HepG2 (cell line): ENCODE data around the gene TFAP2E. TPM values are rescaled to one million over a fixed set of nuclear protein-coding genes. Genes with fewer than 3 reads are reported as not detected.

Experiments
- GABPA ChIP-seq, 2 experiments: IDR thresholded peaks; 2 replicates each; pipeline ENCODE4 v1.6.1; 2011 to 2016; ENCODE audit warnings: low read depth in 2 of 2, low read length in 1 of 2, missing biosample characterization in 1 of 2, missing genetic modification characterization in 1 of 2
- GATAD1 ChIP-seq: IDR thresholded peaks from 2 replicates; pipeline ENCODE4 v1.6.1; 2016; ENCODE audit warnings: missing genetic modification reagents, missing compliant biosample characterization
- HMG20A ChIP-seq: IDR thresholded peaks from 2 replicates; pipeline ENCODE4 v1.6.1; 2016; ENCODE audit warnings: borderline replicate concordance
- HMGXB4 ChIP-seq, 2 experiments: sonication (generic) in 1 of 2; formaldehyde crosslinking in 1 of 2; IDR thresholded peaks; 2 replicates each; pipeline versions ENCODE4 v1.4.0 to v1.6.1; 2018 to 2020; ENCODE audit warnings: missing genetic modification reagents in 2 of 2, borderline replicate concordance in 1 of 2, low read depth in 1 of 2, mild to moderate bottlenecking in 1 of 2, missing biosample characterization in 1 of 2
- HNF1B ChIP-seq: sonication (generic); formaldehyde crosslinking; IDR thresholded peaks from 2 replicates; pipeline ENCODE4 v1.5.1; 2020; ENCODE audit warnings: mild to moderate bottlenecking, moderate library complexity, missing genetic modification reagents
- JUNB ChIP-seq: sonication (generic); formaldehyde crosslinking; IDR thresholded peaks from 2 replicates; pipeline ENCODE4 v1.8.0; 2022; ENCODE audit warnings: missing genetic modification reagents, mild to moderate bottlenecking, borderline replicate concordance
- POGK ChIP-seq: sonication (generic); formaldehyde crosslinking; conservative IDR thresholded peaks from 2 replicates; pipeline ENCODE4 v1.8.0; 2022; ENCODE audit warnings: mild to moderate bottlenecking, moderate library complexity, missing genetic modification reagents
- SOX6 ChIP-seq, 2 experiments: fragments of 450-650 bp in 1 of 2; sonication (generic) in 1 of 2; formaldehyde crosslinking in 1 of 2; IDR thresholded peaks; 2 replicates each; pipeline versions ENCODE4 v1.4.0 to v1.6.1; 2017 to 2020; ENCODE audit warnings: antibody characterized with exemption in 1 of 2, mild to moderate bottlenecking in 1 of 2, missing genetic modification reagents in 1 of 2
- TEAD3 ChIP-seq: optimal IDR thresholded peaks from 2 replicates; pipeline ENCODE3; 2016; ENCODE audit warnings: borderline replicate concordance
- TIGD3 ChIP-seq: sonication (generic); formaldehyde crosslinking; IDR thresholded peaks from 2 replicates; pipeline ENCODE4 v1.5.1; 2020; ENCODE audit warnings: mild to moderate bottlenecking, missing genetic modification reagents, borderline replicate concordance
- ZNF205 ChIP-seq: IDR thresholded peaks from 2 replicates; pipeline ENCODE4 v1.6.1; 2018; ENCODE audit warnings: missing biosample characterization, missing genetic modification reagents
- ZNF296 ChIP-seq: sonication (generic); formaldehyde crosslinking; conservative IDR thresholded peaks from 2 replicates; pipeline ENCODE4 v1.5.0; 2020; ENCODE audit warnings: mild to moderate bottlenecking, missing genetic modification reagents
- ZNF619 ChIP-seq: sonication (generic); formaldehyde crosslinking; IDR thresholded peaks from 2 replicates; pipeline ENCODE4 v1.4.0; 2020; ENCODE audit warnings: mild to moderate bottlenecking, missing genetic modification reagents
- ZNF747 ChIP-seq: sonication (generic); formaldehyde crosslinking; IDR thresholded peaks from 2 replicates; pipeline ENCODE4 v1.8.1; 2023; ENCODE audit warnings: missing genetic modification reagents, mild to moderate bottlenecking, borderline replicate concordance
- ZNF879 ChIP-seq: sonication (generic); formaldehyde crosslinking; IDR thresholded peaks from 2 replicates; pipeline ENCODE4 v1.8.1; 2023; ENCODE audit warnings: missing genetic modification reagents
- polyA plus RNA-seq, 8 experiments: library from polyadenylated mRNA; depleted of rRNA in 3 of 8; stranded (reverse) in 7 of 8; unstranded in 1 of 8; fragments of >200 nt; fragmentation: Illumina TruSeq in 4 of 8; extraction: Trizol in 4 of 8; gene quantifications; 2 replicates each; pipeline versions ENCODE4 v1.2.1 to v1.2.3, GENCODE V29; 2011 to 2016; ENCODE audit warnings: low read depth in 4 of 8, missing spikeins in 1 of 8, mixed read lengths in 1 of 8; ENCODE audit not compliant: insufficient read depth in 1 of 8
- total RNA-seq, 5 experiments: library from RNA; depleted of rRNA; stranded (reverse); fragments of >200 nt; fragmentation: Illumina TruSeq; extraction: Trizol; gene quantifications; 2 replicates each; pipeline ENCODE4 v1.2.3, GENCODE V29; 2016; ENCODE audit warnings: low read depth in 1 of 5
- TF ChIP-seq, protein P1 (sequence below): IDR thresholded peaks from 2 replicates; pipeline ENCODE4 v1.6.1; 2012; ENCODE audit warnings: low read depth, low read length, improper control_type of control experiment
- TF ChIP-seq, protein P2 (sequence below): IDR thresholded peaks from 2 replicates; pipeline ENCODE4 v1.6.1; 2016; ENCODE audit warnings: low read depth, borderline replicate concordance
- TF ChIP-seq, protein P3 (sequence below): sonication (generic); formaldehyde crosslinking; IDR thresholded peaks from 2 replicates; pipeline ENCODE4 v1.4.0; 2020; ENCODE audit warnings: missing genetic modification reagents

Gene TFAP2E
- total and polyA plus RNA-seq, 2 of the 13 experiments (the other 11 are each of a cell fraction or from before 2014, with no cell fraction given), result 0.31 to 0.41 TPM

DNA sequence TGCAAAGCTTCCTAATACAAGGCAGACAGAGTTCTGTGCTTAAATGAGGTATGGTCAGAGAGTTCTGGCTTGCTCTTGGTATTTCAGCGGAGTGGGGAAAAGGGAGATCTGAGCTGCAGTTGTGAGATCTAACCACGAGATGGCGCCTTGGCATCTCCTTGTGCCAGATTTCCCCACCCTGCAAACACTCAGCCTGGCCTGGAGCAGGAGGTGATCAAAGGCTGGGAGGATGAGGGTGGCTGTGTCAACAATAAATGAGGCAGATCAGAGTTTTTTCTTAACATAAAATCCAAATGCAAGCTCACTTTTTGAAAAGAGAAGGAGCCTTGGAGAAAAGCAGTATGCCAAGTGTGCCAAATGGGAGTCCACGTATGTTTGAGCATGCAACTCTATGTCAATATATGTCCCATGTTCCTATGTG is 4.1 kb upstream of the TFAP2E start (continued):
- TF ChIP-seq, protein P1, sequence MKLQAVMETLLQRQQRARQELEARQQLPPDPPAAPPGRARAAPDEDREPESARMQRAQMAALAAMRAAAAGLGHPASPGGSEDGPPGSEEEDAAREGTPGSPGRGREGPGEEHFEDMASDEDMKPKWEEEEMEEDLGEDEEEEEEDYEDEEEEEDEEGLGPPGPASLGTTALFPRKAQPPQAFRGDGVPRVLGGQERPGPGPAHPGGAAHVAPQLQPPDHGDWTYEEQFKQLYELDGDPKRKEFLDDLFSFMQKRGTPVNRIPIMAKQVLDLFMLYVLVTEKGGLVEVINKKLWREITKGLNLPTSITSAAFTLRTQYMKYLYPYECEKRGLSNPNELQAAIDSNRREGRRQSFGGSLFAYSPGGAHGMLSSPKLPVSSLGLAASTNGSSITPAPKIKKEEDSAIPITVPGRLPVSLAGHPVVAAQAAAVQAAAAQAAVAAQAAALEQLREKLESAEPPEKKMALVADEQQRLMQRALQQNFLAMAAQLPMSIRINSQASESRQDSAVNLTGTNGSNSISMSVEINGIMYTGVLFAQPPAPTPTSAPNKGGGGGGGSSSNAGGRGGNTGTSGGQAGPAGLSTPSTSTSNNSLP, result 0 out of 2 replicates have a peak, but pooled peaks have one; percentile 21
- TF ChIP-seq ZNF205 (CRISPR knock-in tag) (0 out of 2 replicates have a peak, but pooled peaks have one; percentile 43), ZNF619 (CRISPR knock-in tag) (0 out of 2 replicates have a peak, but pooled peaks have one; percentile 67), GABPA (IDR thresholded peaks at IDR 0.05; ENCODE audit: low read depth, low read length) (no peak), GABPA (CRISPR knock-in tag; IDR thresholded peaks at IDR 0.05; ENCODE audit: low read depth) (no peak), ZNF296 (CRISPR knock-in tag) (no peak), ZNF747 (CRISPR knock-in tag) (no peak), ZNF879 (CRISPR knock-in tag) (no peak), HMG20A (no peak), GATAD1 (CRISPR knock-in tag) (no peak), TEAD3 (CRISPR knock-in tag) (peak; percentile 53), HMGXB4 (CRISPR knock-in tag; IDR thresholded peaks at IDR 0.05; ENCODE audit: borderline replicate concordance in 1 of 2, low read depth in 1 of 2) (peak; percentile 27 to 35; a peak in 1 of 4 replicates), JUNB (CRISPR knock-in tag) (no peak), TIGD3 (CRISPR knock-in tag) (no peak), POGK (CRISPR knock-in tag) (no peak), SOX6 (IDR thresholded peaks at IDR 0.05) (no peak), SOX6 (CRISPR knock-in tag; IDR thresholded peaks at IDR 0.05) (0 out of 2 replicates have a peak, but pooled peaks have one; percentile 14), HNF1B (CRISPR knock-in tag) (0 out of 2 replicates have a peak, but pooled peaks have one; percentile 38)
- TF ChIP-seq, protein P2, sequence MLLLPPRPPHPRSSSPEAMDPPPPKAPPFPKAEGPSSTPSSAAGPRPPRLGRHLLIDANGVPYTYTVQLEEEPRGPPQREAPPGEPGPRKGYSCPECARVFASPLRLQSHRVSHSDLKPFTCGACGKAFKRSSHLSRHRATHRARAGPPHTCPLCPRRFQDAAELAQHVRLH (CRISPR knock-in tag), result no peak
- TF ChIP-seq, protein P3, sequence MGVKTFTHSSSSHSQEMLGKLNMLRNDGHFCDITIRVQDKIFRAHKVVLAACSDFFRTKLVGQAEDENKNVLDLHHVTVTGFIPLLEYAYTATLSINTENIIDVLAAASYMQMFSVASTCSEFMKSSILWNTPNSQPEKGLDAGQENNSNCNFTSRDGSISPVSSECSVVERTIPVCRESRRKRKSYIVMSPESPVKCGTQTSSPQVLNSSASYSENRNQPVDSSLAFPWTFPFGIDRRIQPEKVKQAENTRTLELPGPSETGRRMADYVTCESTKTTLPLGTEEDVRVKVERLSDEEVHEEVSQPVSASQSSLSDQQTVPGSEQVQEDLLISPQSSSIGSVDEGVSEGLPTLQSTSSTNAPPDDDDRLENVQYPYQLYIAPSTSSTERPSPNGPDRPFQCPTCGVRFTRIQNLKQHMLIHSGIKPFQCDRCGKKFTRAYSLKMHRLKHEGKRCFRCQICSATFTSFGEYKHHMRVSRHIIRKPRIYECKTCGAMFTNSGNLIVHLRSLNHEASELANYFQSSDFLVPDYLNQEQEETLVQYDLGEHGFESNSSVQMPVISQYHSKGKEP, result no peak
